Endothelial cell of coronary artery (primary cell): ENCODE measurements around the gene MAB21L4. TPM values are rescaled to one million over a fixed set of nuclear protein-coding genes. Genes with fewer than 3 reads are reported as not detected.

Experiments
- total RNA-seq: library from RNA; depleted of rRNA; stranded (reverse); fragments of >200 nt; gene quantifications from 2 replicates; pipeline ENCODE4 v1.2.3, GENCODE V29; 2014

The MAB21L4 gene
- total RNA-seq, result not detected in 2 replicates

DNA sequence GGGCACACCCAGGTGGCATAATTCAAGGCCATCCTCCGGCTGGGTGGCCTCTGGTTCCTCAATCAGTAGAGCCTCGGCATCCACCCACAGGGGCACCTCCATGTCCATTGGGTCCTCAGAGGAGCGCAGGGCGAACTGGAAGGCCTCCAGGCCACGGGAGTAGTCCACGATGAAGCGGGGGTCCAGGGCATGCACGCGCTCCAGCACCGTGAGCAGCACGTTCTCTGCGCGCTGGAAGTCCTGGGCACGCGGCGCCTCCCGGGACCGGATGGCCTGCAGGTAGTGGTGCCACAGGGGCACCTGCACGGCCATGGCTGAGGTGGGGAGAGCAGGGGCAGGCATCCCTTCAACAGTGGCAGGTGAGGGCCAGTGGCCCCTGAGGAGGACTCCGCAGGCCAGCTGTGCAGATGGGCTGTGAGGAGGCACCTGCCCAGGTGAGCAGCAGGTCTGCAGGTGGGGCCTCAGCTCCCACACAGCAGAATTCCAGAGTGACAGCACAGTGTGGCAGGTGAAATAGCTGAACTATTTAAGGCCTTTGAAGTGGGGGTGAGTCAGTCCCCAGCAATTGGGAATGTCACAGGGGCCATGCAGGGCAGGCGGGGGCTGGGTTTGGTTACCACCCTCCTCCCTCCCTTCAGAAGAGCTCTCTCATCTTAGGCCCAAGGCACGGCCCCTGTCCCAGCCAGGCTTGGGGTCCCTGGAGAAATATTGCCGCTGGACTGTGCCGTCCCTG, at the start of gene MAB21L4:
TSS of gene MAB21L4 (minus strand) at position 501 of the 733 bp plus-strand sequence. CDS start at position 342, 159 bp downstream.

DNA sequence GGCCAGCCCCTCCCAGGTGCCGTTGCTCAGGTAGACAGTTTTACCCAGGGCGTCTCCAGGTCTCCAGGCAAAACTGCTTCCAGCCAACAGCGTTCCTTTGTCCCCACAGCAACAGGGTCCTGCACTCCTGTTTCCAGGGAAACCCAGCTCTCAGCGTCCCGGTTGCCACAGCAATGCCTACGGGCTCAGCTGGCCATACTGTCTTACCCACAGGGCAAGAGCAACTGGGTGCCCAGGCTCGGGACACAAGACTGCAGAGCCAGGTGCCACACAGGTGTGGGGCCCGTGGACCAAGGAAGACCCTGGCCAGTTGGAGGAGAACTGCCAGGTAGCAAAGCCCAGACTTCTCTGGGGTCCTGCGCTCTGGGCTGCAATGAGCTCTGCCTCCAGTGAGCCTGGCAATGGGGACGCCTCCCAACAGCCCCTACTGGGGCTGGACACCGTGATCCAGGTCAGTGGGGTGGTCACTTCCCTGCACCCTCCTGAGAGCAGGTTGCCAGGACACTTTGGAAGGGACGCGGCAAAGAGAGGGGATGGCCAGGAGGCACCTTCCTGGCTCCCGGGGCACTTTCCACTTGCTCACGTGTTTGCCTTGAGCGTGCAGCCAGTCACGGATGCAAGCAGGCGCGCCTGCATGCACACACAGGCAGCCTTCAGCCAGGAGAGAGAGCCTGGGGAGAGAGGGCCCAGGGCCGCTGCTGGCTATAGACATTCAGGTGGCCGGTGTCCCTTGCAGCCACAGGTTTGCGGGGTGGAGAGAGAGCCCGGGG, 10.4 kb upstream of the MAB21L4 start, which contains the start of gene CROCC2:
TSS of gene CROCC2 (plus strand) at position 196 of the 770 bp plus-strand sequence. CDS start at position 374, 178 bp downstream.

DNA sequence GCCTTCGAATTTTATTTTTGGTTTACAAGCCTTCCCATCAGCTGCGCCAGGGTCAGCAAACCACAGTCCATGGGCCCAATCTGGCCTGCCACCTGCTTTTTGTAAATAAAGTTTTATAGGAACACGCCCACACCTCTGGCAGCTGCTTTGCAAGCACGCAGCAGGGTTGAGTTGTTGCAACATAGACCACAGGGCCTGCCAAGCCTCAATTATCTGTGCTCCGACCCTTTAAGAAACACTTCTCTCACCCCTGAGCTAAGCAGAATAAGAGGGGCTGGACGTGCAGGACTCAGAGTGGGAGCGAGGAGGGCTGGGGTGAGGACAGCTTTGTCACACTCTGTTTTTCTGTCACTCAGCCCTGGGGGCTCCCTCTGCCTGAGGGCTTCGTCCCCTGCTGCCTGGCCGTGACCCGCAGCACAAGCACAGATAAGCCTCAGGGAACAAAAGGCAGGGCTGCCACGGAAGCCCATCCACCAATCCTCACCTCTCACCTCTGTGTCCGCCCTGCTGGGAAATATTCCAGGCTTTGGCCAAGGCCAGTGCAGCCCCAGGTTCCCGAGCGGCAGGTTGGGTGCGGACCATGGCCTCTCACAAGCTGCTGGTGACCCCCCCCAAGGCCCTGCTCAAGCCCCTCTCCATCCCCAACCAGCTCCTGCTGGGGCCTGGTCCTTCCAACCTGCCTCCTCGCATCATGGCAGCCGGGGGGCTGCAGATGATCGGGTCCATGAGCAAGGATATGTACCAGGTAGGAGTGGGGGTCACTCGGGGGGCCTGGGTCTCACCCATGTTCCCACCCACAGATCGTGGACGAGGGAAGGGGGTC, 27.5 kb downstream of the MAB21L4 start, which contains the start of gene AGXT:
TSS of gene AGXT (plus strand) at position 539 of the 823 bp plus-strand sequence. CDS start at position 581, 42 bp downstream.

Other genes starting within 250 kb of the MAB21L4 start
- gene AQP12B, start 213.3 kb downstream of the MAB21L4 start, total RNA-seq, result not detected in 2 replicates
- not detected in 2 replicates for gene AQP12A, start 204.3 kb downstream of the MAB21L4 start, total RNA-seq
- gene KIF1A, start 75.9 kb downstream of the MAB21L4 start, total RNA-seq, result 0.09 TPM in 1 of 2 replicates, not detected in the other
- gene AGXT, start 27.3 kb downstream of the MAB21L4 start, total RNA-seq, result not detected in 2 replicates
- not detected in 2 replicates for gene CROCC2, start 10.2 kb upstream of the MAB21L4 start, total RNA-seq
- gene SNED1, start 102.5 kb upstream of the MAB21L4 start, total RNA-seq, result 11.2 and 23.2 TPM in 2 replicates
- gene MTERF4, start 206.1 kb upstream of the MAB21L4 start, total RNA-seq, result 31.4 and 36.4 TPM in 2 replicates